Ureter (tissue), 1 donor: Measurements from ENCODE around the gene FYTTD1. TPM values are rescaled to one million over a fixed set of nuclear protein-coding genes. Genes with fewer than 3 reads are reported as not detected.
A peak's percentile ranks its signal among the peaks of the same experiment; 100 is the strongest.

Source experiments
- DNase-seq: peaks from one replicate; pipeline ENCODE4 v3.0.0-alpha.2; 2020; ENCODE audit warnings: low spot score
- total RNA-seq: library from RNA; stranded (reverse); gene quantifications from one replicate; pipeline ENCODE4 v1.2.4, GENCODE V29; 2023
- donor health status: DM: yes; HTN: yes; CAD: no.

FYTTD1 gene
- total RNA-seq, 1 donor from 2014 or later: 47.9 TPM

- no peak for DNase-seq
Measured at GRCh38 chr3:197737749-197738462, 11.8 kb upstream of the FYTTD1 start.

- DNase-seq: no peak
Measured at GRCh38 chr3:197742787-197743186, 6.9 kb upstream of the FYTTD1 start.

DNA sequence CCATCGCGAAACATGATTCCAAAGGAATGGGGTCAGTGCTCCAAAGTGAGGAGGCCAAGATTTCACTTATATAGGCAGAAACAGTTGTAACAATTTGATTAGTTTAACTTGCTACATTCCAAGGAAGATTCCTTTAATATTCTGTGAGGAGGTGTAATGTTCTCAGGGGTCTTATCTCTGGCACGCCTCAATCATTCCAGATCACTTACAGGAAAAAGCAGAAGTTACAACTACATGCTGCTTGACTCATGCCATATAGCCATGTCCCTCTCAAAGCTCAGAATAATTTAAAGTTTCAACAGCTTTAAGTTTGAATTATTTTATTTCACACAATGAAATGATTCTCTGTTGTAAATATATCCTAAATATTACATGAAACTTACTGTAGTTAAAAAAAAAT, 3.5 kb upstream of the FYTTD1 start:
- DNase-seq: no peak

DNA sequence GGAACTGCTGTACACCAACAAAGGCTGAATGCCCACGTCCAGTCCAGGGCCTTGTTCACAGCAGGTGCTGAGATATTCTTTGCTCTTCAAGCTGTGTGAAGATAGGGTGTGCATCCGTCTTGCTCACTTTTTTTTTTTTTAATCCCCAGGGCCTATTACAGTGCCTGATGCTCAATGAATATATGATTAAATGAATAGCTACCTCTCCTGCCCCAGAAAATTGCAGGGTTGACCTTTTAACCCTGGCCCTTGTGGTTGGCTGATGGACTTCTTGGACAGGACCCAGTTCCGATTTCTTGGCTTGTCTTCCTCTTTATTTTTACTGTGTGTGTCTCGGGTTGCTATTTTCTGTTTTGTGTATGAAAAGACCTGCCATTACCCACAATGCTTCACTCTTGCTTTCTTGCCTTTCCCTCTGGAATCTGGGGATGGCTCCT, 2.9 kb upstream of the FYTTD1 start:
- DNase-seq: no peak

DNA sequence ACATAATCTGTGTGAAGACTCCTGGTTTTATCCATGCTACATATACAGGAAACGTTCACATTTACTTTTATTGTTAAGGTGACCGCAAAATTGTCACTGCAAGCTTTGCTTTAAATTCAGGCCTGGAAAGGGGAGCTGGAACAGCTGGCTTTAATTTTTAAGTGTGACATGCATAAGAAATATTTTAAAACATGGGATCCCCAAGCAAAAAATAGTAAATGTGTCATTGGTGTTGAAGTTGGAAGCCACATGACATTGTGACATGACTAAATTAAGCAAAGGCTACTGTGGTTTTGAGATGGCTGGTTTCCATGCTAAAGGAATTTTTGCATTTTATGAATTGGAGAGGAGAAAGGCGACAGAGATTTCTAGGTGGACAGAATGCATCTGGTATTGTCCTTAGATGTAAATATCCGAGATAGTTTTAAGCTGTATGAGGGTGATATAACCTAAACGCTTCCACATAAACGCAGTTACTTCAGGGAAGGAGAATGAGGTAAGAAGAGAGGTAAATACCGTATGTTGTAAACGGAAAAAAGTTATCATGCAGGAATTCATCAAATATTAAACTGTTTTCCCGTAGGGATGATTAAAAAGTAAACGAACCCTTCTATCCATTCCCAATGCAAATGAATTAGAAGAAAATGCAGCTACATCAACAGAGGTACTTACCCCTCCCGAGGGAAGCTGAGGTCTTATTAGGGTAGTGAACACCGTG, 927 bp upstream of the FYTTD1 start:
- no peak for DNase-seq

GRCh38 chr3:197749315-197749600, 425 bp upstream of the FYTTD1 start:
- no peak for DNase-seq

GRCh38 chr3:197750396-197750831, 731 bp downstream of the FYTTD1 start:
- DNase-seq: peak; percentile 70

DNA sequence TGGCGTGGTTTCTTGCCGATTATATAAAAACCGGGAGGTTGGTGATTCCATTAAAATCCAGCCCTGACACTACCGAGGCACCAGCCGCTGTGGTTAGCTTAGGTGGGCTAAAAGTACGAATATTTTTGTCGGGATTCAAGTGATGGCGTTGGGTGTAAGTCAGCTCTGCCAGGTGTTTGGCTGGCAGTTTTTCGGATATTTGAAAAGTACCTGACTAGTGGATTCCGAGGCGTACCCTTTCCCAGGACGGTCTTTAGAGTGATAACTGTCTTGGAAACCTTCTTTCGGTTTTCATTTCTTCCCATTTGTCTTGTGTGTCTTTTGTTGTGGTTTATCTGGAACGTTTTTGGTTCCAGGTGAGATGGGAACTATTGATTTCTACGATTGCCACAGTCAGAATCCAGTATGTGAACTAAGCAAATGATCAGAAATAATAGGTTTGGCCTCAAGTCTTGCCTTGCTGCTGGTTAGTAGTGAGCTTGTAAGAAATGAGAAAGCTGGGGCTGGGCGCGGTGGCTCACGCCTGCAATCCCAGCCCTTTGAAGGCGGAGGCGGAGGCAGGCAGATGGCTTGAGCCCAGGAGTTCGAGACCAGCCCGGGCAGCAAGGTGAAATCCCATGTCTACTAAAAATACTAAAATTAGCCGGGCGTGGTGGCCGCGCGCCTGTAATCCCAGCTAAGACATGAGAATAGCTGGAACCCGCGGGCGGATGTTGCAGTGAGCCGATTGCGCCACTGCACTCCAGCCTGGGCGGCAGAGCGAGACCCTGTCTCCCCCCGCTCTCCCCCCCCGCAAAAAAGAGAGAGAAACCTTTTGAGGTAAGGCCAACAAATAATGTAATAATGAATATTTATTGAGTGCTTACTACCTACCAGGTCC, 1.4 kb downstream of the FYTTD1 start:
- no peak for DNase-seq

GRCh38 chr3:197752107-197752506, 2.4 kb downstream of the FYTTD1 start:
- DNase-seq: no peak

DNA sequence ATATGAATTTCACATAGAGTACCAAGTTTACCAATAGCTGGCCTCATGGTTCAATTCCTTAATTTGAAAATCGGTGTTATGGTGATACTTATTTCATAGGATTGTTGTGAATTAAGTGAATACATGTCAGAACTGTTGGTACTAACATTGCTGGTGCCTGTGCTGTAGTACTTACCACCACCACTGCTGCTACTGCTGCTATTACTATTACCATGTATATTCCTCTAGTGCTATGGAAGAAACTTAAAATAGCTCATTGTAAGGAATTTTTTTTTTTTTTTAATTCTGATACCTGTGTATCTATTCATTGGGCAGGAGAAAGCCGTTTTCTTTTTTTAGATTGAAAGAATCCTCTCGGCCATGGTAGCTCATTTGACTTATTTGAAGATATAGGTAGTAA, 3.6 kb downstream of the FYTTD1 start:
- DNase-seq: no peak

GRCh38 chr3:197756704-197757103, 7.0 kb downstream of the FYTTD1 start:
- DNase-seq: no peak

GRCh38 chr3:197758512-197758911, 8.8 kb downstream of the FYTTD1 start:
- no peak for DNase-seq

DNA sequence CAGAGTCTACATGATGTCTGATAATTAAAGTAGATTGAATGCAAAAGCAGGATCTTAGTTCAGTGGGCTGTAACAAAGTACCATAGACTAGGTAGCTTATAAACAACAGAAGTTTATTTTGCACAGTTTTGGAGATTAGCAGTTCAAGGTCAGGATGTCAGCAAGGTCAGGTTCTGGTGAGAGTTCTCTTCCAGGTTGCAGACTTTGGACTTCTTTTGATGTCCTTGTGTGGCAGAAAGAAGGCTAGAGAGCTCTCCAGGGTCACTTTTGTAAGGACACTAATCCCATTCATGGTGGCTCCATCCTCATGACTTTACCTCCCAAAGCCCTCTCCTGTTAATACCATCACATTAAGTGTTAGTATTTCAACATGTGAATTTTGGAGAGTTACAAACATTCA, 12.1 kb downstream of the FYTTD1 start:
- DNase-seq: no peak

- DNase-seq: no peak
Measured at GRCh38 chr3:197775317-197775716, 25.6 kb downstream of the FYTTD1 start.

DNA sequence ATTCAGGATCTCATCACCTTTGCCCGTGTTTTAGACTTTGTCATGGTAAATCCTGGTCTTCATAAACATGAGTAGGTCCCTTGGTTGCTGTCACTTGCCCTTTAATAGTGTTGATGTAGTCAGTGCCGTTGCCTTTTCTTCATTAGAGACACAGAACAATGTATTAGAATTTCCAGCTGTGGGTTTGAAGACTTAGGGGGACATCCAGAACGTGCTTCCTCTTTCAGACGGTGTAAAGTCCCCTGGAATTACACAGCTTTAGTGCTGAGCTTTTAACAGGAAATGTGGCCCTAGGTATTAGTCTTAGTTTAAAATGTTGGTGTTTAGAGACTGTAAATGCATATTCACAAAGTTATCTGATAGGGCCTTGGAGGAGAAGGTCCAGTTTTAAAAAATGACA, 32.5 kb downstream of the FYTTD1 start:
- no peak for DNase-seq

DNA sequence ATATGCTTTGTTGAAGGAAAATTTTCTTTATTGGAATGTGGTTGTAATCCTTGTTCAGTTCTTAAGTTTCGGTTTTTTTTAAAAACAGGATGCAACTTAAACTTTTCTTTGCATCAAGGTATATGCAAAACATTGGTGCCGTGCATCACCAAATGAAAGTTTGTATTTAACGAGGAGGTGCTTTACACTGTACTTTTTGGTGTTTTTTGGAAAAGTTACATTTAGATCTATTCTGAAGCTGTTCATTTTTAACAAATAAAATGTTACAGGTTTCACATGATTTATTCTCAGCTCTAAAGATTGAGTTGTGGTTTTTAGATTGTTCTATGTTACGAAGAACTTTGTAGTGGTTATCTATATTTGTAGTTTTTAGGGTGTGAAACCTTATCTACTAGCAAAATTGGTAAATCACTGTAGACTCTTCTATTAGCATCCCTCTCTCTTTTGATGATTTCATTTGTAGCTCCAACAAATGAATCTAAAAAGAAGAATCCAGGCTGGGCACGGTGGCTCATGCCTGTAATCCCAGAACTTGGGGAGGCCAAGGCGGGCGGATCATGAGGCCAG, 34.4 kb downstream of the FYTTD1 start:
- DNase-seq: no peak

DNA sequence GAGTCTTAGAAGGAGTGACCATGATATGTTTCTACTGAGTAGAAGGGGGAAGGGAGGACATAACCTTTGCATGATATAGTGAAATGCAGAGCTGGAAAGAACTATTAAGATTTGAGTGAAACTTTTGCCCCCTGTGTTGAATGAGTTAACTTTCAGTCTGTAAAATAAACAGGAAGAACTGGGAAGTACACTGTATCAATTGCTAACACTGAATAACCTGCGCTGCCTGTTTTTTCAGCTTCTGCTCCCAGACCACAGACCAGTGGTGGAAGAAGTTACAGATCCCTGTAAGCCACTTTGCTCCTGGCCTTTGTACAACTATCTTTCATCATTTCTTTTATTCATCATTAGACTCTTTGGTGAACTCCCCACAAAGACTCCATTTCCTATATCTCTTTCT, 37.7 kb downstream of the FYTTD1 start:
- no peak for DNase-seq

GRCh38 chr3:197789309-197789708, 39.6 kb downstream of the FYTTD1 start:
- DNase-seq: no peak

DNA sequence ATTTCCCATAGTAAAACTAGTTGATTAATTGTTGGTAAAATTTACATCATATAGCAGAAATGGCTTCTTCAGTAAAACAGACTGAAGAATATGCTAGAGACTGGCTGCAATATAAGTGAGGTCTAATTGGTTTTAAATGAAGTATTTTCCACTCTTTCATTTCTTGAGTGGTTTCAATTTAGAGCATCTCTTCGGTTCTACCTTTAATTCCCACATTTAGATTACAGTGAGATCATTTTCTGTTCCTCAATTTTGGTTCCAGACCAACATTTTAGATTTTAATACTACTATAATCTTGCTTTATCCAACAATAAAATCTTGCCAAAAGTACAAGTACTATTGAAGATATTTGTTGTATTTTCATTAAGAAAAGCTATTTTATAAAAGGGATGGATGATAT, 40.4 kb downstream of the FYTTD1 start:
- no peak for DNase-seq

DNA sequence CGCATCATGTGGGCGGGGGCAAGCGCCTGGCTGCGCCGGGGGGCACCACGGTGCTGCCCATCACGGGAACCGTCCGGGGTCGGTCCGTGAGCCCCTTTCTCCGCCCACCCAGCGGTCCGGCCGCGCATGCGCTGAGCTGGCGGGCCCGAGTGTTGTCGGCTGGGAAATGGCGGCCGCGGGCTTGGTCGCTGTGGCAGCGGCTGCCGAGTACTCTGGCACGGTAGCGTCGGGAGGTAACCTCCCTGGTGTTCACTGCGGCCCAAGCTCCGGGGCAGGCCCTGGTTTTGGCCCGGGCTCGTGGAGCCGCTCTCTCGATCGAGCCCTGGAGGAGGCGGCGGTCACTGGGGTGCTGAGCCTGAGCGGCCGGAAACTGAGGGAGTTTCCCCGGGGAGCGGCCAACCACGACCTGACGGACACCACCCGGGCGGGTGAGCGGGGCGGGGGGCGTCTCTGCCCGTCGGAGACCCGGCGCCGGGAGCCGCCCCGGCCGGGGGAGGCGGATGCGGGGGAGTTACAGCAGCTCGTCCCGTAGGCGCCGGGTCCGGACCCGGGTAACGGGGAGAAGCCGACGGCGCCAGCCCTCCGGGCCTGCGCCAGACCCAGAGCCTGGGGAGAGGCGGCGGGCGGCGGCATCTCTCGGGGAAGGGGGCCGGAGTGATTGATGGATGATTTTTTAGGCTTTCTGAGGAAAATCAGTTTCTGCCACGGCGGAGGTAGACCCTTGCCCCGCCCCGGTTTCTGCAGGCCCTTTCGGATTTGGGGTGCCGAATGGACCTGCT, 41.6 kb downstream of the FYTTD1 start, which contains the start of gene LRCH3:
TSS of gene LRCH3 (plus strand) at position 142 of the 779 bp plus-strand sequence. CDS start at position 167, 25 bp downstream.
- peak; percentile 75 for DNase-seq

GRCh38 chr3:197791892-197792647, 42.4 kb downstream of the FYTTD1 start:
- no peak for DNase-seq
